Activated CD8-positive, alpha-beta T cell treated with anti-CD3 and anti-CD28 coated beads for 36 hours (primary cell): ENCODE measurements around the gene FYN. TPM values are rescaled to one million over a fixed set of nuclear protein-coding genes. Genes with fewer than 3 reads are reported as not detected.

Experiments used
- ATAC-seq: fragments of 200-7000 bp; cut with Tn5 transposase; one replicate; pipeline ENCODE4 v1.10.0; 2021; ENCODE audit warnings: mild to moderate bottlenecking, moderate library complexity
- CTCF ChIA-PET: fragments of 350-600 bp; sonication (Branson Sonifier 250); formaldehyde crosslinking; loops from one replicate; lab custom pipeline; 2021; ENCODE audit warnings: antibody characterized with exemption; lab: Charles Lee
- POLR2A ChIA-PET: fragments of 350-600 bp; sonication (Branson Sonifier 250); formaldehyde crosslinking; loops from one replicate; lab custom pipeline; 2021; ENCODE audit warnings: antibody characterized with exemption; lab: Charles Lee
- DNase-seq: peaks from one replicate; pipeline ENCODE4 v3.0.0-alpha.2; 2020
- H3K27ac Mint-ChIP-seq: one replicate; pipeline ENCODE4 v1.8.0; 2021; ENCODE audit warnings: mild to moderate bottlenecking, mixed read lengths
- H3K27me3 Mint-ChIP-seq: one replicate; pipeline ENCODE4 v1.8.0; 2021; ENCODE audit warnings: mixed read lengths
- H3K36me3 Mint-ChIP-seq: one replicate; pipeline ENCODE4 v1.8.0; 2021; ENCODE audit warnings: low read depth, mixed read lengths
- H3K4me1 Mint-ChIP-seq: one replicate; pipeline ENCODE4 v1.8.0; 2021; ENCODE audit warnings: low read depth, mixed read lengths
- H3K4me3 Mint-ChIP-seq: one replicate; pipeline ENCODE4 v1.8.0; 2021; ENCODE audit warnings: mild to moderate bottlenecking, moderate library complexity, mixed read lengths
- H3K9me3 Mint-ChIP-seq: one replicate; pipeline ENCODE4 v1.8.0; 2021; ENCODE audit warnings: mixed read lengths
- intact Hi-C: fragments of 100-400 bp; cut with micrococcal nuclease; formaldehyde crosslinking; loops from one replicate; pipeline ENCODE4 v1.10.0; 2022
- total RNA-seq, 2 experiments: library from RNA; stranded (reverse); gene quantifications; one replicate each; pipeline ENCODE4 v1.2.3, GENCODE V29; 2021
- TF ChIP-seq, protein P1 (sequence below): fragments of 200-600 bp; IDR thresholded peaks from one replicate; pipeline ENCODE4 v1.8.0; 2022; ENCODE audit warnings: antibody characterized with exemption, mild to moderate bottlenecking

The FYN gene
- total RNA-seq, 2 experiments from 2014 or later = 384 to 386 TPM

DNA sequence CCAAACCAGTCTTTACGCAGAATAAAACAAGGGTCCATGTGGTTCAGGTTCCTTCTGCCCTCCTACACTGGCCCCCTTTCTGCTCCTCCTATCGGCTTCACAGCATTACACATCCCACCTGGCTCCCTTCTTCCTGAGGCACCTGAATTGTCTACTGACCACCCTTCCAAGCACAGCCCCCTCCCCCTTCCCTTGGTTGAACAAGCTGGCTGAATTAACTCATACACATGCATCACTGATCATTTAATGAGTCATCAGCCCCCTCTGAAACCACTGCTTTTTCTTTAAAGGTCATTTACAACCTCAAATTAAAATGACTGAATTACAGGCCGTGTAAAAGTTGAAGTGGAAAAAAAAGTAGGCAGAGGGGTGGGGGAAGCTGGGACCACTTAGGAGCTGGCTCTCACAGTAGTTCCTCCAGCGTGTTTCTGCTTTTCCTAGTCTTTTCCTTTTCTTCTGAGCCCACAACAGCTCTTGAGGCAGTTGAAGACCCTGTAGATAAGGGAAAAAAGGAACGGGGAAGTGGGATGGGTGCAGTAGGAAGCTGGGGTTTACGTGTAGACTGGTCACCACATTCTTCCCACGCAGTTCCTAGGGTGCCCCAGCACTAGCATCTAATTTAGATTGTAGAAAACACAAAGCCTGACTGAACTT is 67.6 kb downstream of the FYN start:
- peaks cover 95% of the 10 kb centered on the region for H3K4me1 Mint-ChIP-seq
- DNase-seq (peak; percentile 83), ATAC-seq (peak; percentile 48)
- H3K36me3 Mint-ChIP-seq = peaks cover 71% of the 10 kb centered on the region
- intact Hi-C loops = loop anchor here (2.0 kb wide), 3 partner anchors 37 to 65 kb away; no protein-coding TSS in a partner anchor
- H3K4me3 Mint-ChIP-seq = peak overlapping the region; percentile 63
- no peaks in the 10 kb centered on the region for H3K27me3 Mint-ChIP-seq
- POLR2A ChIA-PET = interaction anchor here (0.6 to 4.9 kb wide), 24 partner anchors 10 to 234 kb away, joined by 3 to 64 read pairs (median 5); no protein-coding TSS in a partner anchor
- peak overlapping the region; percentile 99 for H3K27ac Mint-ChIP-seq
- no peaks in the 10 kb centered on the region for H3K9me3 Mint-ChIP-seq
- CTCF ChIA-PET = interaction anchor here (0.7 to 5.1 kb wide), 20 partner anchors 12 to 191 kb away, joined by 3 to 39 read pairs (median 3); partner anchors contain the start of gene FYN
- TF ChIP-seq, protein P1, sequence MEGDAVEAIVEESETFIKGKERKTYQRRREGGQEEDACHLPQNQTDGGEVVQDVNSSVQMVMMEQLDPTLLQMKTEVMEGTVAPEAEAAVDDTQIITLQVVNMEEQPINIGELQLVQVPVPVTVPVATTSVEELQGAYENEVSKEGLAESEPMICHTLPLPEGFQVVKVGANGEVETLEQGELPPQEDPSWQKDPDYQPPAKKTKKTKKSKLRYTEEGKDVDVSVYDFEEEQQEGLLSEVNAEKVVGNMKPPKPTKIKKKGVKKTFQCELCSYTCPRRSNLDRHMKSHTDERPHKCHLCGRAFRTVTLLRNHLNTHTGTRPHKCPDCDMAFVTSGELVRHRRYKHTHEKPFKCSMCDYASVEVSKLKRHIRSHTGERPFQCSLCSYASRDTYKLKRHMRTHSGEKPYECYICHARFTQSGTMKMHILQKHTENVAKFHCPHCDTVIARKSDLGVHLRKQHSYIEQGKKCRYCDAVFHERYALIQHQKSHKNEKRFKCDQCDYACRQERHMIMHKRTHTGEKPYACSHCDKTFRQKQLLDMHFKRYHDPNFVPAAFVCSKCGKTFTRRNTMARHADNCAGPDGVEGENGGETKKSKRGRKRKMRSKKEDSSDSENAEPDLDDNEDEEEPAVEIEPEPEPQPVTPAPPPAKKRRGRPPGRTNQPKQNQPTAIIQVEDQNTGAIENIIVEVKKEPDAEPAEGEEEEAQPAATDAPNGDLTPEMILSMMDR = no peak

DNA sequence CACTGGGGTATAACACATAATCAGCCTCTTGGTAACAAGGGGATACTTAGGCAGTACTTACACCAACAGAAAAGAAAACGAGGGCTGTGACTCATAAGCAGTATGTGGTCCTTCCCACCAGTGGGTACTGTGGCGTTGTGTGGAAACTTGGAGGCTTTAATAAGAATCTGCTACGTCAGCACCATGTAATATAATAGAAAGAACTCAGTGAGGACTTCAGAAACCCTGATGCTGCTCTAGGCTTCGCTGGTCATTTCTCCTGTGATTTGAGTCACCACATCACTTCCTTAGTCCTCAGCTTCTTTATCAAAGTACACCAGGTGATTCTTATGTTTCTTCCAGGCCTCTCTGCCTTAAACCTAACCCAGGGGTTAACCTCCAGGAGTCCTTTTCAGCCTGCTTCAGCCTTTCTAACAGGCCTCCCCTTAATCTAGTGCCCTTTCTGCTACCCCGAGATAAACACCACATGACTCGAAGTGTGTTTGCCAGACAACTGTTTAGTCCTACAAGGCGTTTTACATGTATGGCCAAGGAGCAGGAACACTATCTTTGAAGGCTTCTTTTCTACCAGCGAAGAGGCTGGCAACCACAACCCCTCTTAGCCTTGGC is 68.5 kb downstream of the FYN start:
- POLR2A ChIA-PET = interaction anchor here (0.6 to 4.9 kb wide), 20 partner anchors 9 to 188 kb away, joined by 3 to 64 read pairs (median 8); partner anchors contain the start of gene FYN
- DNase-seq (peak; percentile 94), ATAC-seq (peak; percentile 57)
- intact Hi-C loops = loop anchor here (1.0 to 5.0 kb wide), 6 partner anchors 20 to 188 kb away; no protein-coding TSS in a partner anchor
- Mint-ChIP-seq H3K4me1 (peaks cover 95% of the 10 kb centered on the region), H3K27me3 (no peaks in the 10 kb centered on the region), H3K9me3 (no peaks in the 10 kb centered on the region), H3K4me3 (peak overlapping the region; percentile 63), H3K36me3 (peaks cover 71% of the 10 kb centered on the region), H3K27ac (peak overlapping the region; percentile 99)
- CTCF ChIA-PET = interaction anchor here (0.8 to 5.1 kb wide), 14 partner anchors 13 to 238 kb away, joined by 3 to 39 read pairs (median 4); no protein-coding TSS in a partner anchor
- TF ChIP-seq, protein P1 = no peak

DNA sequence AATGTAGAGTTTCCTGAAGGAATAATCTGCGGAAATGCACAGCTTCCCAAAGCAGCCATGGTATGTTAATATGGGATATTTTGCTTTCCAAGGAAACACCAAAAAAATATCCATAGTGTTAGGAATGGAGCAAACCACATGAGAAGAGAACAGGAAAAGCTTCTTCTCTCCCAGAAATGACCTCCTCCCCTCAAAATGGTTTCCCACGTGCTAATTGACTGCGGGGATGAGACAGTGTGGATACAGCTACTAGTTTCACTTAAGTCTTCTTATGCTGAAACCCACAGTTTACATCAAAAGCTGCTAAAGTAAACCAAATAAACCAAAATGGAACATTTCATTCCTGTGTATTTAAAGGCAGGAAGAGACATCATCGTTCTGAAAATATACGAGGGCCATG is 69.4 kb downstream of the FYN start:
- peak overlapping the region; percentile 57 for H3K4me3 Mint-ChIP-seq
- TF ChIP-seq, protein P1 = no peak
- CTCF ChIA-PET = interaction anchor here (0.8 to 5.1 kb wide), 14 partner anchors 15 to 239 kb away, joined by 3 to 39 read pairs (median 4); no protein-coding TSS in a partner anchor
- H3K27ac Mint-ChIP-seq = peak overlapping the region; percentile 99
- H3K36me3 Mint-ChIP-seq = peaks cover 72% of the 10 kb centered on the region
- DNase-seq (peak; percentile 43), ATAC-seq (peak; percentile 3)
- intact Hi-C loops = loop anchor here (1.0 to 5.0 kb wide), 6 partner anchors 20 to 188 kb away; no protein-coding TSS in a partner anchor
- H3K27me3 Mint-ChIP-seq = no peaks in the 10 kb centered on the region
- no peaks in the 10 kb centered on the region for H3K9me3 Mint-ChIP-seq
- H3K4me1 Mint-ChIP-seq = peaks cover 97% of the 10 kb centered on the region
- POLR2A ChIA-PET = interaction anchor here (0.7 to 4.9 kb wide), 21 partner anchors 9 to 319 kb away, joined by 3 to 64 read pairs (median 7); partner anchors contain the start of gene FYN

DNA sequence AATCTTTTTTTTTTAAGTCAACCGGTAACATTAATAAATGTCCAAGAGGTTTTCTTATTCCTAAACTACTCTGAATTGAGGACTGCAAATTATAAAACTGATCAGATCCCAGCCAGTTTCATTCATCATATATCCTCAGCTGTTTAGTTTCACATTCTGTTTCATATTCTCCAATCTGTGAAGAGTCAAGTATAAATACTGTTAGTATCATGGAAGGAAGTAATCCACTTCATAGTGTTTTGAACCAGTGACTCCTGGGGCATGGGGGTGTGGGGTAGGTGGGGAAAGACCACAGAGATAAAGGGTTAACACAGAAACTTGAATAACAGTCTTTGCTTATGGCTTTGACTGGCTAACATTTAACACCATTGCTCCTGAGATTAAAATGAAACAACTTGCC is 69.9 kb downstream of the FYN start:
- peak; percentile 21 for ATAC-seq
- Mint-ChIP-seq H3K27me3 (no peaks in the 10 kb centered on the region), H3K27ac (peak overlapping the region; percentile 99), H3K4me1 (peaks cover 97% of the 10 kb centered on the region), H3K4me3 (peak overlapping the region; percentile 57), H3K9me3 (no peaks in the 10 kb centered on the region), H3K36me3 (peaks cover 72% of the 10 kb centered on the region)
- intact Hi-C loops = loop anchor here (5.0 kb wide), 1 partner anchor 189 kb away; no protein-coding TSS in a partner anchor
- ChIA-PET CTCF (interaction anchor here (0.9 to 5.1 kb wide), 12 partner anchors 15 to 240 kb away, joined by 3 to 39 read pairs (median 4); no protein-coding TSS in a partner anchor), POLR2A (interaction anchor here (0.7 to 4.9 kb wide), 16 partner anchors 9 to 319 kb away, joined by 3 to 64 read pairs (median 11); no protein-coding TSS in a partner anchor)
- peak; percentile 78 for DNase-seq
- TF ChIP-seq, protein P1 = no peak
